HepG2 (cell line): ENCODE measurements around the gene OR1M1. TPM values are rescaled to one million over a fixed set of nuclear protein-coding genes. Genes with fewer than 3 reads are reported as not detected.

Experiments
- GPN1 ChIP-seq: sonication (generic); formaldehyde crosslinking; IDR thresholded peaks from 2 replicates; pipeline ENCODE4 v1.5.1; 2020; ENCODE audit warnings: missing genetic modification reagents, borderline replicate concordance
- HDAC2 ChIP-seq: sonication (generic); formaldehyde crosslinking; IDR thresholded peaks from 2 replicates; pipeline ENCODE4 v1.4.0; 2020; ENCODE audit warnings: missing genetic modification reagents
- HNF4G ChIP-seq, 2 experiments: sonication (generic) in 1 of 2; formaldehyde crosslinking in 1 of 2; IDR thresholded peaks; 2 replicates each; pipeline versions ENCODE4 v1.4.0 to v1.6.1; 2011 to 2020; ENCODE audit warnings: borderline replicate concordance in 2 of 2, low read depth in 2 of 2, mild to moderate bottlenecking in 2 of 2, low read length in 1 of 2, missing genetic modification reagents in 1 of 2, moderate library complexity in 1 of 2
- HOXA9 ChIP-seq: sonication (generic); formaldehyde crosslinking; IDR thresholded peaks from 2 replicates; pipeline ENCODE4 v1.8.1; 2022; ENCODE audit warnings: missing genetic modification reagents, mild to moderate bottlenecking, moderate library complexity, borderline replicate concordance
- MBD4 ChIP-seq: IDR thresholded peaks from 2 replicates; pipeline ENCODE4 v1.6.1; 2012; ENCODE audit warnings: low read length, inconsistent platforms, borderline replicate concordance
- MEIS1 ChIP-seq: sonication (generic); formaldehyde crosslinking; IDR thresholded peaks from 2 replicates; pipeline ENCODE4 v1.9.0; 2021; ENCODE audit warnings: mild to moderate bottlenecking, missing genetic modification reagents, moderate library complexity, borderline replicate concordance
- TARDBP ChIP-seq: sonication (generic); formaldehyde crosslinking; IDR thresholded peaks from 2 replicates; pipeline ENCODE4 v1.8.0; 2022; ENCODE audit warnings: mild to moderate bottlenecking, missing genetic modification reagents
- U2AF1 ChIP-seq: fragments of 200-400 bp; formaldehyde crosslinking; optimal IDR thresholded peaks from 2 replicates; pipeline ENCODE3; 2017; ENCODE audit warnings: mild to moderate bottlenecking, low read depth, low read length
- ZNF225 ChIP-seq: sonication (generic); formaldehyde crosslinking; IDR thresholded peaks from 2 replicates; pipeline ENCODE4 v1.4.0; 2020; ENCODE audit warnings: mild to moderate bottlenecking, missing genetic modification reagents
- polyA plus RNA-seq, 8 experiments: library from polyadenylated mRNA; depleted of rRNA in 3 of 8; stranded (reverse) in 7 of 8; unstranded in 1 of 8; fragments of >200 nt; fragmentation: Illumina TruSeq in 4 of 8; extraction: Trizol in 4 of 8; gene quantifications; 2 replicates each; pipeline versions ENCODE4 v1.2.1 to v1.2.3, GENCODE V29; 2011 to 2016; ENCODE audit warnings: low read depth in 4 of 8, missing spikeins in 1 of 8, mixed read lengths in 1 of 8; ENCODE audit not compliant: insufficient read depth in 1 of 8
- total RNA-seq, 5 experiments: library from RNA; depleted of rRNA; stranded (reverse); fragments of >200 nt; fragmentation: Illumina TruSeq; extraction: Trizol; gene quantifications; 2 replicates each; pipeline ENCODE4 v1.2.3, GENCODE V29; 2016; ENCODE audit warnings: low read depth in 1 of 5
- TF ChIP-seq, protein P1 (sequence below): sonication (generic); formaldehyde crosslinking; IDR thresholded peaks from 2 replicates; pipeline ENCODE4 v1.5.0; 2020; ENCODE audit warnings: missing genetic modification reagents
- TF ChIP-seq, protein P2 (sequence below): sonication (generic); formaldehyde crosslinking; IDR thresholded peaks from 2 replicates; pipeline ENCODE4 v1.5.0; 2020; ENCODE audit warnings: missing genetic modification reagents, mild to moderate bottlenecking, borderline replicate concordance
- TF ChIP-seq, protein P3 (sequence below): sonication (generic); formaldehyde crosslinking; IDR thresholded peaks from 2 replicates; pipeline ENCODE4 v1.4.0; 2020; ENCODE audit warnings: mild to moderate bottlenecking, missing genetic modification reagents
- TF ChIP-seq, protein P4 (sequence below): sonication (generic); formaldehyde crosslinking; IDR thresholded peaks from 2 replicates; pipeline ENCODE4 v1.5.1; 2020; ENCODE audit warnings: missing genetic modification reagents, mild to moderate bottlenecking, borderline replicate concordance
- TF ChIP-seq, protein P5 (sequence below): sonication (generic); formaldehyde crosslinking; IDR thresholded peaks from 2 replicates; pipeline ENCODE4 v1.4.0; 2020; ENCODE audit warnings: missing genetic modification reagents
- TF ChIP-seq, protein P6 (sequence below): sonication (generic); formaldehyde crosslinking; conservative IDR thresholded peaks from 2 replicates; pipeline ENCODE4 v1.5.0; 2020; ENCODE audit warnings: missing genetic modification reagents

Gene OR1M1
- total and polyA plus RNA-seq, 2 of the 13 experiments (the other 11 are each of a cell fraction or from before 2014, with no cell fraction given): not detected

DNA sequence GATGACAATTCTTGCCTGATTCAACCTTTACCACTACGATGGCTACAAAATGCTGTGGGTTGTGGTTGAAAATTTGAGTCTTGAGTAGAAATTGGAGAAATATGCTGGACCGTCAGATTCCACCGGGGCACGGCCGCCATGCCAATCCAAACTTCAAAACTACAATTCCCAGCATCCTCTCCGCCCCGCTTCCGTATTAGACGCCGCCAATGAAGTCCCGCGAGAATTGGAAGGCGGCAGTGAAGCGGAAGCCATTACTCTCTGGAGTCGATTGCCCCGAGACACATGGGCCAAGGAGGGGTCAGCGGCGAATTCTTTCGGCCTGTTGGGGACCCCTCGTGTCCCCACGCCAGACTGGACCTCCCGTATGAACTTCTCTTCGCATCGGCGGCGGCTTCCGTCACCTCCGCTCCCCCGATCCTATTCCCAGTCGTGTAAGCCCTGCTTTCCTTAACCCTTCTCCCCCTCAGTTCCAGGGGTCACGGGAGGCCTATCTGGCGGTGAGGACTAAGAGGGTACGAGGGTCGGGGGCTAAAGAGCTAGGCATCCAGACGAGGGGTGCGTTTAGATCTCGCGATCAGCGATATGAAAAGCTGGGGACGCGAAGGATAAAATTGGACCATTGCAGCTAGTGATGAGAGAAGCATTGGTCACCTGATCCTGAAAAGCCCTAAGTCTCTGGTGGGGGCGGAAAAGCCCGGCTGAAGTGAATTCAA is 53.5 kb downstream of the OR1M1 start, which contains the start of gene ZNF317 (continued):
- TF ChIP-seq, protein P1, sequence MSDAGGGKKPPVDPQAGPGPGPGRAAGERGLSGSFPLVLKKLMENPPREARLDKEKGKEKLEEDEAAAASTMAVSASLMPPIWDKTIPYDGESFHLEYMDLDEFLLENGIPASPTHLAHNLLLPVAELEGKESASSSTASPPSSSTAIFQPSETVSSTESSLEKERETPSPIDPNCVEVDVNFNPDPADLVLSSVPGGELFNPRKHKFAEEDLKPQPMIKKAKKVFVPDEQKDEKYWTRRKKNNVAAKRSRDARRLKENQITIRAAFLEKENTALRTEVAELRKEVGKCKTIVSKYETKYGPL (CRISPR knock-in tag): no peak
- TF ChIP-seq, protein P2, sequence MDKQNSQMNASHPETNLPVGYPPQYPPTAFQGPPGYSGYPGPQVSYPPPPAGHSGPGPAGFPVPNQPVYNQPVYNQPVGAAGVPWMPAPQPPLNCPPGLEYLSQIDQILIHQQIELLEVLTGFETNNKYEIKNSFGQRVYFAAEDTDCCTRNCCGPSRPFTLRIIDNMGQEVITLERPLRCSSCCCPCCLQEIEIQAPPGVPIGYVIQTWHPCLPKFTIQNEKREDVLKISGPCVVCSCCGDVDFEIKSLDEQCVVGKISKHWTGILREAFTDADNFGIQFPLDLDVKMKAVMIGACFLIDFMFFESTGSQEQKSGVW: 0 out of 2 replicates have a peak, but pooled peaks have one; percentile 68
- TF ChIP-seq MBD4 (no peak), GPN1 (no peak), U2AF1 (no peak), HOXA9 (CRISPR knock-in tag) (no peak), TARDBP (CRISPR knock-in tag) (0 out of 2 replicates have a peak, but pooled peaks have one; percentile 21), HDAC2 (CRISPR knock-in tag) (0 out of 2 replicates have a peak, but pooled peaks have one; percentile 46), HNF4G (IDR thresholded peaks at IDR 0.05; ENCODE audit: borderline replicate concordance, low read depth, low read length) (no peak), HNF4G (CRISPR knock-in tag; IDR thresholded peaks at IDR 0.05; ENCODE audit: borderline replicate concordance, low read depth) (peak; percentile 44; the same call in 1 of the 2 replicates), MEIS1 (CRISPR knock-in tag) (peak; percentile 75; the same call in 1 of the 2 replicates), ZNF225 (peak; percentile 63; the same call in 1 of the 2 replicates)
- TF ChIP-seq, protein P3, sequence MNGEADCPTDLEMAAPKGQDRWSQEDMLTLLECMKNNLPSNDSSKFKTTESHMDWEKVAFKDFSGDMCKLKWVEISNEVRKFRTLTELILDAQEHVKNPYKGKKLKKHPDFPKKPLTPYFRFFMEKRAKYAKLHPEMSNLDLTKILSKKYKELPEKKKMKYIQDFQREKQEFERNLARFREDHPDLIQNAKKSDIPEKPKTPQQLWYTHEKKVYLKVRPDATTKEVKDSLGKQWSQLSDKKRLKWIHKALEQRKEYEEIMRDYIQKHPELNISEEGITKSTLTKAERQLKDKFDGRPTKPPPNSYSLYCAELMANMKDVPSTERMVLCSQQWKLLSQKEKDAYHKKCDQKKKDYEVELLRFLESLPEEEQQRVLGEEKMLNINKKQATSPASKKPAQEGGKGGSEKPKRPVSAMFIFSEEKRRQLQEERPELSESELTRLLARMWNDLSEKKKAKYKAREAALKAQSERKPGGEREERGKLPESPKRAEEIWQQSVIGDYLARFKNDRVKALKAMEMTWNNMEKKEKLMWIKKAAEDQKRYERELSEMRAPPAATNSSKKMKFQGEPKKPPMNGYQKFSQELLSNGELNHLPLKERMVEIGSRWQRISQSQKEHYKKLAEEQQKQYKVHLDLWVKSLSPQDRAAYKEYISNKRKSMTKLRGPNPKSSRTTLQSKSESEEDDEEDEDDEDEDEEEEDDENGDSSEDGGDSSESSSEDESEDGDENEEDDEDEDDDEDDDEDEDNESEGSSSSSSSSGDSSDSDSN (CRISPR knock-in tag): peak; percentile 66
- TF ChIP-seq, protein P4, sequence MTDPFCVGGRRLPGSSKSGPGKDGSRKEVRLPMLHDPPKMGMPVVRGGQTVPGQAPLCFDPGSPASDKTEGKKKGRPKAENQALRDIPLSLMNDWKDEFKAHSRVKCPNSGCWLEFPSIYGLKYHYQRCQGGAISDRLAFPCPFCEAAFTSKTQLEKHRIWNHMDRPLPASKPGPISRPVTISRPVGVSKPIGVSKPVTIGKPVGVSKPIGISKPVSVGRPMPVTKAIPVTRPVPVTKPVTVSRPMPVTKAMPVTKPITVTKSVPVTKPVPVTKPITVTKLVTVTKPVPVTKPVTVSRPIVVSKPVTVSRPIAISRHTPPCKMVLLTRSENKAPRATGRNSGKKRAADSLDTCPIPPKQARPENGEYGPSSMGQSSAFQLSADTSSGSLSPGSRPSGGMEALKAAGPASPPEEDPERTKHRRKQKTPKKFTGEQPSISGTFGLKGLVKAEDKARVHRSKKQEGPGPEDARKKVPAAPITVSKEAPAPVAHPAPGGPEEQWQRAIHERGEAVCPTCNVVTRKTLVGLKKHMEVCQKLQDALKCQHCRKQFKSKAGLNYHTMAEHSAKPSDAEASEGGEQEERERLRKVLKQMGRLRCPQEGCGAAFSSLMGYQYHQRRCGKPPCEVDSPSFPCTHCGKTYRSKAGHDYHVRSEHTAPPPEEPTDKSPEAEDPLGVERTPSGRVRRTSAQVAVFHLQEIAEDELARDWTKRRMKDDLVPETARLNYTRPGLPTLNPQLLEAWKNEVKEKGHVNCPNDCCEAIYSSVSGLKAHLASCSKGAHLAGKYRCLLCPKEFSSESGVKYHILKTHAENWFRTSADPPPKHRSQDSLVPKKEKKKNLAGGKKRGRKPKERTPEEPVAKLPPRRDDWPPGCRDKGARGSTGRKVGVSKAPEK (CRISPR knock-in tag): no peak
- TF ChIP-seq, protein P5, sequence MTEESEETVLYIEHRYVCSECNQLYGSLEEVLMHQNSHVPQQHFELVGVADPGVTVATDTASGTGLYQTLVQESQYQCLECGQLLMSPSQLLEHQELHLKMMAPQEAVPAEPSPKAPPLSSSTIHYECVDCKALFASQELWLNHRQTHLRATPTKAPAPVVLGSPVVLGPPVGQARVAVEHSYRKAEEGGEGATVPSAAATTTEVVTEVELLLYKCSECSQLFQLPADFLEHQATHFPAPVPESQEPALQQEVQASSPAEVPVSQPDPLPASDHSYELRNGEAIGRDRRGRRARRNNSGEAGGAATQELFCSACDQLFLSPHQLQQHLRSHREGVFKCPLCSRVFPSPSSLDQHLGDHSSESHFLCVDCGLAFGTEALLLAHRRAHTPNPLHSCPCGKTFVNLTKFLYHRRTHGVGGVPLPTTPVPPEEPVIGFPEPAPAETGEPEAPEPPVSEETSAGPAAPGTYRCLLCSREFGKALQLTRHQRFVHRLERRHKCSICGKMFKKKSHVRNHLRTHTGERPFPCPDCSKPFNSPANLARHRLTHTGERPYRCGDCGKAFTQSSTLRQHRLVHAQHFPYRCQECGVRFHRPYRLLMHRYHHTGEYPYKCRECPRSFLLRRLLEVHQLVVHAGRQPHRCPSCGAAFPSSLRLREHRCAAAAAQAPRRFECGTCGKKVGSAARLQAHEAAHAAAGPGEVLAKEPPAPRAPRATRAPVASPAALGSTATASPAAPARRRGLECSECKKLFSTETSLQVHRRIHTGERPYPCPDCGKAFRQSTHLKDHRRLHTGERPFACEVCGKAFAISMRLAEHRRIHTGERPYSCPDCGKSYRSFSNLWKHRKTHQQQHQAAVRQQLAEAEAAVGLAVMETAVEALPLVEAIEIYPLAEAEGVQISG (CRISPR knock-in tag): peak; percentile 91
- TF ChIP-seq, protein P6, sequence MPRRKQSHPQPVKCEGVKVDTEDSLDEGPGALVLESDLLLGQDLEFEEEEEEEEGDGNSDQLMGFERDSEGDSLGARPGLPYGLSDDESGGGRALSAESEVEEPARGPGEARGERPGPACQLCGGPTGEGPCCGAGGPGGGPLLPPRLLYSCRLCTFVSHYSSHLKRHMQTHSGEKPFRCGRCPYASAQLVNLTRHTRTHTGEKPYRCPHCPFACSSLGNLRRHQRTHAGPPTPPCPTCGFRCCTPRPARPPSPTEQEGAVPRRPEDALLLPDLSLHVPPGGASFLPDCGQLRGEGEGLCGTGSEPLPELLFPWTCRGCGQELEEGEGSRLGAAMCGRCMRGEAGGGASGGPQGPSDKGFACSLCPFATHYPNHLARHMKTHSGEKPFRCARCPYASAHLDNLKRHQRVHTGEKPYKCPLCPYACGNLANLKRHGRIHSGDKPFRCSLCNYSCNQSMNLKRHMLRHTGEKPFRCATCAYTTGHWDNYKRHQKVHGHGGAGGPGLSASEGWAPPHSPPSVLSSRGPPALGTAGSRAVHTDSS (CRISPR knock-in tag): no peak
